ENCODE results near the gene FAM124A. TPM values are rescaled to one million over a fixed set of nuclear protein-coding genes. Genes with fewer than 3 reads are reported as not detected.

The FAM124A gene
- total and polyA plus RNA-seq, 12 donors = 2.1 to 14.0 (median 7.0) TPM

DNA sequence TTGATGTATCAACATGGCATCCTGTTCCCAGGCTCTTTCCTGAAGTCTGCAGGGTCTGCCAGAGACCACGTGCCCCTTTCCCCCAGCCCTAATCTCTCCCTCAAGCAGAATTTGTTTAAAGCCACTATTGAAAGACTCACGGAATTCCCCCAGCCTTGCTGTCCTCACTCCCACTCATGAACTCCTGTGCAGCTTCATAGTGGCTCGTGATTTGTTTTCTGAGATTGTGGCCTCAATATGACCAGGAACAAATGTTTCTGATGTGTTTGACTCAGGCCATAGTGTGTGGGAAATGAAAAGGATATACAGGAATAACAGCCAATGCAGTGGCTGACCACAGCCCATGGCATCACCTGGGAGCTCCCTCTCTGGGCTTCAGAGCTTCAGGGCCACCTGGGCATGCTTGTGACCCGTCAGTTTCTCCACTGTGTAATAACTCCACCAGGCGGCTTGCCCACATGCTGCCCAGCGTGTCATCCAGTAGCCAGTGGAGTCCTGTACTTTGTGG, 109.2 kb downstream of the FAM124A start:
- H3K4me1 ChIP-seq = peaks cover 0 to 8% (median 0%) of the 10 kb centered on the region in 9 donors
- TF ChIP-seq, protein P1, sequence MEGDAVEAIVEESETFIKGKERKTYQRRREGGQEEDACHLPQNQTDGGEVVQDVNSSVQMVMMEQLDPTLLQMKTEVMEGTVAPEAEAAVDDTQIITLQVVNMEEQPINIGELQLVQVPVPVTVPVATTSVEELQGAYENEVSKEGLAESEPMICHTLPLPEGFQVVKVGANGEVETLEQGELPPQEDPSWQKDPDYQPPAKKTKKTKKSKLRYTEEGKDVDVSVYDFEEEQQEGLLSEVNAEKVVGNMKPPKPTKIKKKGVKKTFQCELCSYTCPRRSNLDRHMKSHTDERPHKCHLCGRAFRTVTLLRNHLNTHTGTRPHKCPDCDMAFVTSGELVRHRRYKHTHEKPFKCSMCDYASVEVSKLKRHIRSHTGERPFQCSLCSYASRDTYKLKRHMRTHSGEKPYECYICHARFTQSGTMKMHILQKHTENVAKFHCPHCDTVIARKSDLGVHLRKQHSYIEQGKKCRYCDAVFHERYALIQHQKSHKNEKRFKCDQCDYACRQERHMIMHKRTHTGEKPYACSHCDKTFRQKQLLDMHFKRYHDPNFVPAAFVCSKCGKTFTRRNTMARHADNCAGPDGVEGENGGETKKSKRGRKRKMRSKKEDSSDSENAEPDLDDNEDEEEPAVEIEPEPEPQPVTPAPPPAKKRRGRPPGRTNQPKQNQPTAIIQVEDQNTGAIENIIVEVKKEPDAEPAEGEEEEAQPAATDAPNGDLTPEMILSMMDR (IDR thresholded peaks at IDR 0.05) = no peak
- ATAC-seq = no peak
- DNase-seq = no peak
- no peaks in the 10 kb centered on the region for H3K9me3 ChIP-seq
- H3K27ac ChIP-seq = no peak overlapping the region
- intact Hi-C loops (cut with DNase I) = no loop called here
- H3K4me3 ChIP-seq = no peak overlapping the region
- no peaks in the 10 kb centered on the region for H3K27me3 ChIP-seq
- WGBS, 2 donors = 72 to 73% methylated on average over 6 of the region's 6 CpGs
- H3K36me3 ChIP-seq = no peaks in the 10 kb centered on the region

DNA sequence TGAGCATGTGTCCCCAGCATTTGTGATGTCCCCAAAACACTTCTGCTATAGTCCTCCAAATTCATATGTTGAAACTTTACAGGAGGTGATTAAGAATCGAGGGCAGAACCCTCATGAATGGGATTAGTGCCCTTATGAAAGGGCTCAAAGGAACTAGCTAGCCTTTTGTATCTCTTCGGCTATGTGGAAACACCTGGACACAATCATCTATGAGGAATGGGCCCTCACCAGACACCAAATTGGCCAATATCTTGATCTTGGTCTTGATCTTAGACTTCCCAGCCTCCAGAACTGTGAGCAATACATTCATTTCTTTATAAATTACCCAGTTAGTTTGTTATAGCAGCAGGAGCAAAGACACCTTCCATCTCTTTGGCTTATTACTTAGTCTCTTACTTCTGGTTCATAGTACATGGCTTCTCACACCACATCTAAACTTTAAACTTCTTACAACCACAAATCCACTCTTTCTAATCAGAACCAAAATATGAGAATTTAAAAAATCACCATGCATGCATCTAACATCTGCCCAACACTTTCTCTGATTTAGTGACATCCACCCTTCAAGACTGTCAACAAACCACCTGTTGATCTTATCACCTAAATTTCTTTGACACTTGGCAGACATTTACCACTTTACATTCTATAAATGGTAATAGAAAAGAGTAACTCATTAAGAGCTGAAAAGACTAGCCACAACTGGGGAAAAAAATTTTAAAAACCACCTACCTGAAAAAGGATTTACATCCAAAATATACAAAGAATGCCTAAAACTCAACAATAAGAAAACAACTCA, 110.6 kb downstream of the FAM124A start:
- DNase-seq (no peak), ATAC-seq (no peak)
- H3K27ac ChIP-seq = no peak overlapping the region
- peaks cover 0 to 8% (median 0%) of the 10 kb centered on the region in 9 donors for H3K4me1 ChIP-seq
- intact Hi-C loops (cut with DNase I) = no loop called here
- no peak overlapping the region for H3K4me3 ChIP-seq
- WGBS, 2 donors = 79 to 80% methylated on average over 2 of the region's 2 CpGs
- no peaks in the 10 kb centered on the region for H3K9me3 ChIP-seq
- TF ChIP-seq, protein P1 (IDR thresholded peaks at IDR 0.05) = no peak
- H3K36me3 ChIP-seq = no peaks in the 10 kb centered on the region
- no peaks in the 10 kb centered on the region for H3K27me3 ChIP-seq

DNA sequence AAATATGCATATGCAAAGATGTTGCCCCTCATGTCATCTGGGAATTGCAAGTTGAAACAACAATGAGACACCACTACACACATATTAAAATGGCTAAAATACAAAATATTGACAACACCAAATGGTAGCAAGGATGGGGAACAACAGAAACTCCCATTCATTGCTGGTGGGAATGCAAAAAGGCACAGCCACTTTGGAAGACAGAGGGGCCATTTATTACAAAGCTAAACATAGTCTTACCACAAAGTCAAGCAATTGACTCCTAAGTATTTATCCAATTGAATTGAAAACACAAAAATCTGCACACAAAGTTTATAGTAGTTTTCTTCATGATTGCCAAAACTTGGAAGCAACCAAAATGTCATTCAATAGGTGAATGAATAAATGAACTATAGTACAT, 111.2 kb downstream of the FAM124A start:
- Histone ChIP-seq H3K9me3 (no peaks in the 10 kb centered on the region), H3K4me1 (peaks cover 0 to 8% (median 0%) of the 10 kb centered on the region in 9 donors), H3K4me3 (no peak overlapping the region), H3K27ac (no peak overlapping the region), H3K27me3 (no peaks in the 10 kb centered on the region), H3K36me3 (no peaks in the 10 kb centered on the region)
- ATAC-seq (no peak), DNase-seq (no peak)
- TF ChIP-seq, protein P1 (IDR thresholded peaks at IDR 0.05) = no peak
- intact Hi-C loops (cut with DNase I) = no loop called here

DNA sequence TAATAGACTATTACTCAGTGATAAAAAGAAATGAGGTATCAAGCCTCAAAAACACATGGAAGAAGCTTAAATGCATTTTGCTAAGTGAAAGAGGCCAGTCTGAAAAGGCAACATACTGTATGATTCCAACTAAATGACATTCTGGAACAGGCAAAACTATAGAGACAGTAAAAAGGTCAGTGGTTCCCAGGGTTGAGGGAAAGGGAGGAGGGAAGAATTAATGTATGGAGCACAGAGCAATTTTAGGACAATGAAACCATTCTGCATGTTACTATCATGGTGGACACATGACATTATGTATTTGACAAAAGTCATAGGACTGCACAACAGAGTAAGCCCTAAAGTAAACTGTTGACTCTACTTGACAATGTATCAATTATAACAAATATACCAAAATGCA, 111.6 kb downstream of the FAM124A start:
- no peak overlapping the region for H3K4me3 ChIP-seq
- DNase-seq (no peak), ATAC-seq (no peak)
- H3K27me3 ChIP-seq = no peaks in the 10 kb centered on the region
- peaks cover 0 to 8% (median 0%) of the 10 kb centered on the region in 9 donors for H3K4me1 ChIP-seq
- H3K27ac ChIP-seq = no peak overlapping the region
- H3K9me3 ChIP-seq = no peaks in the 10 kb centered on the region
- TF ChIP-seq, protein P1 (IDR thresholded peaks at IDR 0.05) = no peak
- H3K36me3 ChIP-seq = no peaks in the 10 kb centered on the region
- intact Hi-C loops (cut with DNase I) = no loop called here

Other genes with a start within 250 kb of the FAM124A start
- not detected for gene C13orf42, start 111.1 kb upstream of the FAM124A start, total RNA-seq
- under 1 TPM in 1 of 2 donors, not detected in 1; 0.01 TPM for gene C13orf42, start 111.1 kb upstream of the FAM124A start, polyA plus RNA-seq
- not detected for gene SERPINE3, start 117.3 kb downstream of the FAM124A start, total RNA-seq
- gene SERPINE3, start 117.3 kb downstream of the FAM124A start, polyA plus RNA-seq = under 1 TPM in 1 of 2 donors, not detected in 1; 0.01 TPM
- gene INTS6, start 230.6 kb downstream of the FAM124A start, total RNA-seq = 10 to 100 TPM; 20.2 to 31.1 (median 24.8) TPM
- gene INTS6, start 230.6 kb downstream of the FAM124A start, polyA plus RNA-seq = 10 to 100 TPM in 1 of 2 donors, 1 to 10 TPM in 1; 7.1 to 11.0 TPM

Data from heart right ventricle (tissue), 16 donors.